NT2/D1 (cell line): ENCODE measurements around the gene TMEM263.
"Not testable (repeated sequence)": the region's sequence is repeated elsewhere in the genome, so short reads cannot be mapped to it uniquely, and the experiment has no call there.

Source experiments
- SUZ12 ChIP-seq: IDR thresholded peaks from 2 replicates; pipeline ENCODE4 v1.6.1; 2011; ENCODE audit not compliant: insufficient read length, insufficient read depth; ENCODE audit errors: extremely low read depth
- YY1 ChIP-seq: IDR thresholded peaks from 2 replicates; pipeline ENCODE4 v1.6.1; 2011; ENCODE audit not compliant: insufficient read length, insufficient read depth
- ZNF274 ChIP-seq: IDR thresholded peaks from 2 replicates; pipeline ENCODE4 v1.6.1; 2011; ENCODE audit warnings: mild to moderate bottlenecking, low read depth, low read length

DNA sequence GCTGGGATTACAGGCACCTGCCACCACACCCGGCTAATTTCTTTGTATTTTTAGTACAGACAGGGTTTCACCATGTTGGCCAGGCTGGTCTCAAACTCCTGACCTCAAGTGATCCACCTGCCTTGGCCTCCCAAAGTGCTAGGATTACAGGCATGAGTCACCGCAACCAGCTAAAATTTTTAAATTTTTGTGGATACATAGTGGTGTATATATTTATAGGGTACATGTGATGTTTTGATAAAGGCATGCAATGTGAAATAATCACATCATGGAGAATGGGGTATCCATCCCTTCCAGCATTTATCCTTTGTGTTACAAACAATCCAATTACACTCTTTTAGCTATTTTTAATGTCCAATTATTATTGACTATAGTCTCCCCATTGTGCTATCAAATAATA is 33.7 kb upstream of the TMEM263 start:
- not testable (repeated sequence) for TF ChIP-seq ZNF274, YY1, SUZ12
